Fibroblast of skin of back (primary cell): ENCODE measurements around the gene TOMM70. TPM values are rescaled to one million over a fixed set of nuclear protein-coding genes. Genes with fewer than 3 reads are reported as not detected.
"Not testable (repeated sequence)": the region's sequence is repeated elsewhere in the genome, so short reads cannot be mapped to it uniquely, and the experiment has no call there.

Experiments
- DNase-seq: peaks from one replicate; pipeline ENCODE4 v3.0.0-alpha.2; 2013
- polyA plus RNA-seq, 2 experiments: library from polyadenylated mRNA; unstranded; fragments of 120-200 nt; gene quantifications; one replicate each; pipeline ENCODE4 v1.2.1, GENCODE V29; 2013; ENCODE audit not compliant: insufficient read length in 2 of 2

The TOMM70 gene
- polyA plus RNA-seq (2013, experiment 1 of 2; ENCODE audit: insufficient read length): 37.8 TPM
- polyA plus RNA-seq (2013, experiment 2 of 2; ENCODE audit: insufficient read length): 32.3 TPM

- peak; percentile 97 for DNase-seq
Observed at GRCh38 chr3:100400780-100401673, at the start of gene TOMM70, which contains the start of gene LNP1. TSS of gene TOMM70 (minus strand) at chr3:100401089. CDS start at chr3:100400949, 140 bp downstream. TSS of gene LNP1 (plus strand) at chr3:100401539. CDS start at chr3:100429730, 28,191 bp downstream.

DNA sequence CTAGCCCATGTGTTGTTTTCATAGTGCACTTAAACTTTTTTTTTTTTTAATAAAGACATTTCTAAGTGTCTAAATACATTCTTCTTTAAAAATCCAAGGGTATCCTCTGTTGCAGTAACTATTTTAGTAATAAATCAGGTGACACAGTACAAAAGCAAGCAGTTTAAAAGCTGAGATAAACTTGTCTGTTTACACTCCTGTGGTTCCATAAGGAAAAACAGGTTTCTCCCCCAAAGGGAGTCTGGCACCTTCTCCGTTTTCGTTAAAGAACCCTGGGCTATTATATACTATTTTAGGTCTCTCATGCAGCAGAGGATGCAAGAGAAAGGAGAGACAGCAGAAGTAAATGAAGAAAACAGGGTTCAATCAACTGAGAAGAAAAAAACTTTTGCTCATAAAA is 48.3 kb upstream of the TOMM70 start:
- no peak for DNase-seq

DNA sequence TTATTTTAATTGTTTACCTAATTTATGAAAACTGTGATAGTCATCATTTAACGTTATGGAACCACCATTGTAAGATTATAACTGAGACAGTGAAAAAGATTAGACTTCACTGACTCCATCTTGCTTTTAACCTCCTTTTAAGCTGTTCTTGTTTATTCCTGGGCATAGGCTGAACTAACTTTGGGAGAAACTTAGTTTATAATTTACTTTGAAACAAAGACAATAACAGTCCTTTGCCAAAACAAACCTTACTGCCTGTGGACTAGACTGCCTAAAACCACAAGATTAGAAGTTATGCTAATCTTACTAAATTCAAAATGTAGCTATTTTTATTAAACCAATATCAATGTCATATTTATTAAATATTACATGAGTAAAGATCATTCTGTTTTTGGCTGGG is 47.2 kb upstream of the TOMM70 start:
- DNase-seq: no peak

GRCh38 chr3:100447067-100447466 is 46.2 kb upstream of the TOMM70 start:
- not testable (repeated sequence) for DNase-seq

DNA sequence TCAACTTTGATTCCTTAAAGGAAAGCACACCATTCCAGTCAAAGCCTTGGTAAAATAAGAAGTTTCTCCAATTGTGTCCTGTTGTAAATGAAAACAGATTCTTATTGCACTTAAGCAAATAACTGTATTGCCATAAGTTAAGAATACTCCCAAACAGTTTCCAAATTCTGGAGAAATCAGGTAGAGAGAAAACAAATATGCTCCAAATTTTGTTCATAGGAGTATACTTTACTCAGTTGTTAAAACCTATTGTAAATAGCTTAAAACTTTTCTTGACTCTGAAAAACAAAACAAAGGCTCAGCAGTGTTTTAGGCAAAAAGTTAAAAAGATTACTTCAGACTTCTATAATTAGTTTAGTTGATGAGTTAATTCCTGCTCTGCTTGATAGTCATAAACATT is 42.8 kb upstream of the TOMM70 start:
- DNase-seq: no peak

- DNase-seq: no peak
Observed at GRCh38 chr3:100440895-100441294, 40.0 kb upstream of the TOMM70 start.

DNA sequence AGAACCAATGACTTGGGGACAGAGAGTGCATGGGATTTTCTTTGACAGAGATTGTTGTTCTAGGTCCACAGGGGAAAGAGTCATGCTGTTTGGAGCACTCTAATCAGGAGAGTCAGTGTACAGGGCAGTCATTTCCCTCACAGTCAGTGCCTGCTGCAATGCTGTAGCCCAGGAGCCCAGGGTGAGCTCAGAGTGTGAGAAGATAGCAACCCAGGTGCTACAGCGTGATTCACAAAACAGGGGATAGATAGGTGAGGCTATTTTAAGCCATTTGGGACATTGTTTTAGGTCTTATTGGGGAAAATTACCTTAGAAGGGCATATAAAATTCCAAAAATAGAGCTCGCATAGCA is 37.7 kb upstream of the TOMM70 start:
- no peak for DNase-seq

GRCh38 chr3:100437721-100438622 is 37.1 kb upstream of the TOMM70 start:
- DNase-seq: no peak

DNA sequence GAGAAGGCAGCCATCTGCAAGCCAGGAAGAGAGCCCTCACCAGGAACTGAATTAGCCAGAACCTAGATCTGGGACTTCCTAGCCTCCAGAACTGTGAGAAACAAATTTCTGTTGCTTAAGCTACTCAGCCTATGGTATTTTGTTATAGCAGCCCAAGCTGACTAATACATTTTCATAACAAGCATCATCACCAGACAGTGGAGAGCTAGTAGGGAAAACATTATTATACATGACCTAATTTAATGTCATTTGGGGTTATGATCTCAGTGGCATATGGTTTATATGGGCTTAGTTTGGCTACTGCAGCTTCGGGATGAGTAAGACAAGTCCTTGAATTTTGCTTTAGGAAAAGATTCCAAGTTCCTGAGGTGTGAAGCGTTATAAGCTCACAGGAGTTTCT is 36.1 kb upstream of the TOMM70 start:
- DNase-seq: peak; percentile 36

GRCh38 chr3:100429187-100429716 is 28.4 kb upstream of the TOMM70 start:
- DNase-seq: no peak

DNA sequence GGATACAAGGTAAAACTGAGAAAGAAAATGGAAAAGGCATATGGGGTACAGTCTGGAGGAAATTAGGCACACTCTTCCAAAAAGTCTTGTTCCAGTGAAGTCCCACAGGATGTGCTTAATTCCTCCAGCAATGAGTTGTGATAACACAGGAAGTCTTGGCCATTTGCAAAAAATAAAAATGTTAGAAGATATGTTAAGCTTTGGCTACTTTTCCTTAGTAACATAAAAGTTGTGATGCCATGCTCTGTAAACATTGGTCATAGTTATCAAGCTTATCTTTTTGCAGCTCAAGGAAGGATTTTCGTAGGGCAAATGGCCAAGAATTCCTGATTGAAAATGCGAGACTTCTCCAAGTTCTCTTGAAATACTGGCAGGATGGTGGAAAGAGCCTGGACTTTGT is 26.8 kb upstream of the TOMM70 start:
- peak; percentile 15 for DNase-seq

DNA sequence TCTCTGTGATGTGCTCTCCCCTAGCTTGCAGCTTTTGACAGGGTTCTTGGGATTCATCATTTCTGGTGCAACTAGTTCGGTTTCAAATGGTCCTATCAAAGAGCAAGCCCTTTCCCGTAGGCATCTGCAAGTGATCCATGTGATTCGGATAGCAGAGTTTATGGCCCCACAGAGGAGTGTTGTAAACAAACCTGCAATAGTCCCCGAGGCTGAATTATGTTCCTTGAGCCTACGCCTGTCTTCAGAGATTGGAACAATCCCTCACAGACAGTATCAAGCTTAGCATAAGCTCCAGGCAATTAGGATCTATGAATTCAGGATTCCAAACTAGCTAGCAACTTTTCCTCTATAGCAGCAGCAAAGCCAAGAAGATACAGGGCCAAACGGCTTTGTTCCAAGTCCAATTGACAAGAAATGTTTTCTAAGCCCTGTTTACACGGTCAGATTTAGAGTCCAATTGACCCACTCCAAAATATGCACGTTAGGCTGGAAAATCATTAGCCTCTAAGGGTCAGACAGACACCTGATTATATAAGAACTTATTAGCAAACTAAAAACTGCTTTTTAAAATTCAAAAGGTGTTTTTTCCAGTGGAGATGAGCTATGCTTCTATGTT is 25.3 kb upstream of the TOMM70 start:
- no peak for DNase-seq

- DNase-seq: no peak
Observed at GRCh38 chr3:100425316-100425715, 24.4 kb upstream of the TOMM70 start.

GRCh38 chr3:100424261-100424660 is 23.4 kb upstream of the TOMM70 start:
- DNase-seq: no peak

DNA sequence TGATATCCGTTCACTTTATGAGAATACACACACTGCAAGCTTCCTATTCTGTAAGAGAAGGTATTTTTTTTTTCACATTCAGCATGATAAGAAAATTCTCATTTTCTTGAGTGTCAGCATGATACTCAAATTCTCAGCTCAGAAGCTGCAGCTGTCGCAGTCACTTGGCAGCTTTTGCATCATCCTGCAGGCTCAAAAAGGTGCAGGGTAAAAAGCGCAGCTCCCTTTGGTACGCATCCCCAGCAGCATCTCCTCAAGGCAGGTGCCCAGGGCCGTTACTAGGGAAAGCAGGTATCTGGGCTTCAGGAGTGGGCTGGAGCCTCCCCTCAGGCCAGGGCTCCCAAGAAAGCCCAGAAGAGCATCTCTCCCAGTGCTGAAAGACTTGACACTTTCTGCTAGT is 22.7 kb upstream of the TOMM70 start:
- no peak for DNase-seq

- DNase-seq: peak; percentile 19
Observed at GRCh38 chr3:100420885-100421284, 20.0 kb upstream of the TOMM70 start.

DNA sequence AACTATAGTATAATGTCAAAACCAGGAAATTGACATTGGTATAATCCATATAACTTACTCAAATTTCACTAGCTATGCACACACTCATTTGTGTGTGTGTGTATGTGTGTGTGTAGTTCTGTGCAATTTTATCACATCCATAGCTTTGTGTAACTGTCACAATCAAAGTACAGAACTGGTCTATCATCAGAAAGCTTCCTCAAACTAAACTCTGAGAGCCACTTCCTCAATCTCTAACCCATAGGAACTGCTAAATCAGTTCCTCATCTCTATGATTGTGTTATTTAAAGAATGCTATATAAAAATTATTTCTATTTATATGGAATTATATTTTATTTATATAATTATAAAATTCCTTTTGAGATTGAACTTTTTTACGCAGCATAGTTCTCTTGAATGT is 18.5 kb upstream of the TOMM70 start:
- DNase-seq: no peak

DNA sequence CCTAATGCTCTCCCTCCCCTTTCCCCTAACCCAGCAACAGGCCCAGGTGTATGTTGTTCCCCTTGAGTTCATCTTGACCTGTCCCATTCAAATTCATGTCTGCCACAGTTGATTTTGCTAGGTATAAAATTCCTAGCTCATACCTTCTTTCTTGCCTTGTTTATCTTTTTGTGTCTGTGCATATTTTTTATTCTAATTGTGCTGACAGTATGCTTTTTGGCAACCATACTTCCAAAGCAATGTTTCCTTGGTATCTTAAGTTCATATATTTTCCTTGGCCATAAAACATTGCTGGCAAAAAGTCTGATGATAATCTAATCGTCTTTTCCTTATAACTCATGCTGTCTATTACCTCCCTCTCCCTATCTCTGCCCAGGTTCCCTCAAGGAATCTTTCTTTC is 16.0 kb upstream of the TOMM70 start:
- DNase-seq: no peak

GRCh38 chr3:100416176-100416575 is 15.3 kb upstream of the TOMM70 start:
- no peak for DNase-seq

GRCh38 chr3:100413613-100414012 is 12.7 kb upstream of the TOMM70 start:
- DNase-seq: no peak

- DNase-seq: no peak
Observed at GRCh38 chr3:100412912-100413590, 12.2 kb upstream of the TOMM70 start.
